Measurements from ENCODE around the gene ELL2.

ELL2 gene

DNA sequence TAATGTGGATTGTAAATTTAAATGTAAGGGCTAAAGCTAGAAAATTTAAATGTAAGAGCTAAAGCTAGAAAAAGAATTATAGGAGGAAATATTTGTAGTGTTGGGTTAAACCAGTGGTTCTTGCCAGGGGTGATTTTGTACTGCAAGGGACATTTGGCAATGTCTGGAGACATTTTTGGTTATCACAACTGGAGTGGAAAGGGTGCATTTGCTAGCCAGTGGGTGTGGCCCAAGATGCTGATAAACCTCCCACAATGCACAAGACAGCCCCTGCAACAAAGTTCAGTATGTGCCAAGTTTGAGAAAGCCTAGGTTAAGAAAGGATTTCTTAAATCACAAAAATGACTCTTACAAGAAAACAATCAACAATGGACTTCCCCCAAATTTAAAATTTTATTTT, 31.6 kb upstream of the ELL2 start:
- Histone ChIP-seq H3K36me3 (ENCODE audit: control insufficient read depth, insufficient read depth, low read length) (no peaks in the 10 kb centered on the region), H3K27me3 (ENCODE audit: control insufficient read depth, insufficient read depth, low read length) (no peaks in the 10 kb centered on the region), H3K9ac (ENCODE audit: low read length) (no peak overlapping the region), H3K27ac (ENCODE audit: low read depth, low read length) (no peak overlapping the region), H3K4me1 (ENCODE audit: control insufficient read depth, insufficient read depth, low read length) (no peaks in the 10 kb centered on the region), H3K4me3 (ENCODE audit: low read length) (no peak overlapping the region)

- Histone ChIP-seq H3K4me3 (ENCODE audit: low read length) (no peak overlapping the region), H3K9ac (ENCODE audit: low read length) (no peak overlapping the region), H3K27me3 (ENCODE audit: control insufficient read depth, insufficient read depth, low read length) (no peaks in the 10 kb centered on the region), H3K36me3 (ENCODE audit: control insufficient read depth, insufficient read depth, low read length) (no peaks in the 10 kb centered on the region), H3K4me1 (ENCODE audit: control insufficient read depth, insufficient read depth, low read length) (no peaks in the 10 kb centered on the region), H3K27ac (ENCODE audit: low read depth, low read length) (no peak overlapping the region)
Measured at GRCh38 chr5:95989283-95990048, 27.8 kb upstream of the ELL2 start.

GRCh38 chr5:95988877-95989276, 27.2 kb upstream of the ELL2 start:
- H3K9ac ChIP-seq (ENCODE audit: low read length) = no peak overlapping the region
- H3K36me3 ChIP-seq (ENCODE audit: control insufficient read depth, insufficient read depth, low read length) = no peaks in the 10 kb centered on the region
- H3K27ac ChIP-seq (ENCODE audit: low read depth, low read length) = no peak overlapping the region
- no peaks in the 10 kb centered on the region for H3K4me1 ChIP-seq (ENCODE audit: control insufficient read depth, insufficient read depth, low read length)
- no peaks in the 10 kb centered on the region for H3K27me3 ChIP-seq (ENCODE audit: control insufficient read depth, insufficient read depth, low read length)
- H3K4me3 ChIP-seq (ENCODE audit: low read length) = no peak overlapping the region

- Histone ChIP-seq H3K27me3 (ENCODE audit: control insufficient read depth, insufficient read depth, low read length) (no peaks in the 10 kb centered on the region), H3K9ac (ENCODE audit: low read length) (no peak overlapping the region), H3K4me1 (ENCODE audit: control insufficient read depth, insufficient read depth, low read length) (no peaks in the 10 kb centered on the region), H3K4me3 (ENCODE audit: low read length) (no peak overlapping the region), H3K27ac (ENCODE audit: low read depth, low read length) (no peak overlapping the region), H3K36me3 (ENCODE audit: control insufficient read depth, insufficient read depth, low read length) (no peaks in the 10 kb centered on the region)
Measured at GRCh38 chr5:95988094-95988493, 26.4 kb upstream of the ELL2 start.

DNA sequence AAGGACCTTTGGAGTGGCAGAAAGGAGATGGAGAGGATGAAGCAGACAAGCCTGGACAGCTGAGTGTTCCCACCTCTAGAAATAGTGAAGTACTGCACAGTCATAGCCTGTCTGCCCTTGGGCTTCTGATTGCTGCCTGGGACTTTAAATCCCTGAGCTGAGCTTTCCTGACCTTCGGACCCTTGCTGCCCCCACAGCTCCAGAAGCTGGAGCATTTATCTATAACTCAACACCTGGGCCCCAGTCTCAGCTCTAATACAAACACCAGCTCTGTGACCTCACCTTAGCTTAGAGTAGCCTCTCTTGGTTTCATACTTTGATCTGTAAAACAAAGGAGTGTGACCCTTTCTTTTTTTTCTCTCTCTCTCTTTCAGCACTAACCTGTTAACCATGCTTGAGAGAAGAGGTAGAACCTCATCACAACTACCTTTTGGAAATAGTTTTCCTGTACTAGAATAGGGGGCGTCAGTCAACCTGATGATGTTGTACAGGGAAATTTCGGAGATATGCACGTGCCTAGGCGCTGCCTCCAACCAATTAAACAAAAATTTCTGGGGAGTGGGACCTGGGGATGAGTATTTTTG, 25.4 kb upstream of the ELL2 start:
- Histone ChIP-seq H3K27ac (ENCODE audit: low read depth, low read length) (no peak overlapping the region), H3K9ac (ENCODE audit: low read length) (no peak overlapping the region), H3K27me3 (ENCODE audit: control insufficient read depth, insufficient read depth, low read length) (no peaks in the 10 kb centered on the region), H3K4me3 (ENCODE audit: low read length) (no peak overlapping the region), H3K36me3 (ENCODE audit: control insufficient read depth, insufficient read depth, low read length) (no peaks in the 10 kb centered on the region), H3K4me1 (ENCODE audit: control insufficient read depth, insufficient read depth, low read length) (no peaks in the 10 kb centered on the region)

DNA sequence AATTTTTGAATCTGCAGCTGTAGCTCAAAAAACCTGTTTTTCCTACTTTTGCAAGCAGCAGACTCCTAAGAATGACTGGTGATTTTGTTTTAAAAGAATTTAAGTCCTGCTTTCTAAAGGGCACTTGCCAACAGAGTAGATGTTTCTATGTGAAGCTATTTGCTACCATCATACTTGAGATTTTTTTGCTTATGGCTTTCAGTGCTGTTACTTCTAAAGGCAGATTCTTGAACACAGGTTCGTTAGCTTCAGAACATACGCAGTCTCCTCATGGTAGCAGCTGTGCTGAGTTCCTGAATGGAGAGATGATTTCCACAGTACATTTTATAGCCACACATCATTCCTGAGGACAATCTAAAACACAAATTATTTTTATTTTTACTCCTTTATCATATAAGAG, 24.4 kb upstream of the ELL2 start:
- no peaks in the 10 kb centered on the region for H3K4me1 ChIP-seq (ENCODE audit: control insufficient read depth, insufficient read depth, low read length)
- no peak overlapping the region for H3K9ac ChIP-seq (ENCODE audit: low read length)
- H3K27ac ChIP-seq (ENCODE audit: low read depth, low read length) = no peak overlapping the region
- no peak overlapping the region for H3K4me3 ChIP-seq (ENCODE audit: low read length)
- H3K36me3 ChIP-seq (ENCODE audit: control insufficient read depth, insufficient read depth, low read length) = no peaks in the 10 kb centered on the region
- H3K27me3 ChIP-seq (ENCODE audit: control insufficient read depth, insufficient read depth, low read length) = no peaks in the 10 kb centered on the region

- Histone ChIP-seq H3K27me3 (ENCODE audit: control insufficient read depth, insufficient read depth, low read length) (no peaks in the 10 kb centered on the region), H3K4me1 (ENCODE audit: control insufficient read depth, insufficient read depth, low read length) (no peaks in the 10 kb centered on the region), H3K36me3 (ENCODE audit: control insufficient read depth, insufficient read depth, low read length) (no peaks in the 10 kb centered on the region), H3K9ac (ENCODE audit: low read length) (no peak overlapping the region), H3K27ac (ENCODE audit: low read depth, low read length) (no peak overlapping the region), H3K4me3 (ENCODE audit: low read length) (no peak overlapping the region)
Measured at GRCh38 chr5:95985249-95985648, 23.6 kb upstream of the ELL2 start.

- Histone ChIP-seq H3K27ac (ENCODE audit: low read depth, low read length) (no peak overlapping the region), H3K9ac (ENCODE audit: low read length) (no peak overlapping the region), H3K4me3 (ENCODE audit: low read length) (no peak overlapping the region), H3K36me3 (ENCODE audit: control insufficient read depth, insufficient read depth, low read length) (no peaks in the 10 kb centered on the region), H3K4me1 (ENCODE audit: control insufficient read depth, insufficient read depth, low read length) (no peaks in the 10 kb centered on the region), H3K27me3 (ENCODE audit: control insufficient read depth, insufficient read depth, low read length) (no peaks in the 10 kb centered on the region)
Measured at GRCh38 chr5:95984287-95984938, 22.8 kb upstream of the ELL2 start.

GRCh38 chr5:95983509-95983908, 21.9 kb upstream of the ELL2 start:
- Histone ChIP-seq H3K9ac (ENCODE audit: low read length) (no peak overlapping the region), H3K4me3 (ENCODE audit: low read length) (no peak overlapping the region)

GRCh38 chr5:95983080-95983479, 21.4 kb upstream of the ELL2 start:
- Histone ChIP-seq H3K27ac (ENCODE audit: low read depth, low read length) (no peak overlapping the region), H3K27me3 (ENCODE audit: control insufficient read depth, insufficient read depth, low read length) (no peaks in the 10 kb centered on the region), H3K9ac (ENCODE audit: low read length) (no peak overlapping the region), H3K36me3 (ENCODE audit: control insufficient read depth, insufficient read depth, low read length) (no peaks in the 10 kb centered on the region), H3K4me1 (ENCODE audit: control insufficient read depth, insufficient read depth, low read length) (no peaks in the 10 kb centered on the region), H3K4me3 (ENCODE audit: low read length) (no peak overlapping the region)

More at GRCh38 chr5:95983509-95983908, 21.9 kb upstream of the ELL2 start:
- H3K27me3 ChIP-seq (ENCODE audit: control insufficient read depth, insufficient read depth, low read length) = no peaks in the 10 kb centered on the region
- no peak overlapping the region for H3K27ac ChIP-seq (ENCODE audit: low read depth, low read length)
- no peaks in the 10 kb centered on the region for H3K36me3 ChIP-seq (ENCODE audit: control insufficient read depth, insufficient read depth, low read length)
- H3K4me1 ChIP-seq (ENCODE audit: control insufficient read depth, insufficient read depth, low read length) = no peaks in the 10 kb centered on the region

DNA sequence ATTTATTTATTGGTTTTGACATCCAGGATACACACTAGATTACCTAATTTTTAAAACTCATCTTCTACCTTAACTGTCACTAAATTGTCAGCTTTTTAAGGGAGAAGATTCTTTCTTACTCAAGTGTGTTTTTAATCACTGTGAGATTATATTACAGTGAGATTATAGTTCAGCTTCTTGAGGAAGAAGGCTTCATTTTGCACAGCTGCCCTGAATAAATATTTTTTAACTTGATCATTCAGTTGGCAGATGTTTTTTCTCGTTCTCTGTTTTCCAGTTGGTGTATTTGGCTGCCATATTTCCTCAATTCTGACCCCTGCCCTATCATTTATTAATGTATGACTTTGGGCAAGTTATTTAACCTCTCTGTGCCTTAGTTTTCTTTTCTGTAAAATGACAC, 15.0 kb upstream of the ELL2 start:
- Histone ChIP-seq H3K36me3 (ENCODE audit: control insufficient read depth, insufficient read depth, low read length) (no peaks in the 10 kb centered on the region), H3K4me3 (ENCODE audit: low read length) (no peak overlapping the region), H3K27me3 (ENCODE audit: control insufficient read depth, insufficient read depth, low read length) (no peaks in the 10 kb centered on the region), H3K27ac (ENCODE audit: low read depth, low read length) (no peak overlapping the region), H3K4me1 (ENCODE audit: control insufficient read depth, insufficient read depth, low read length) (no peaks in the 10 kb centered on the region), H3K9ac (ENCODE audit: low read length) (no peak overlapping the region)

GRCh38 chr5:95975703-95976102, 14.1 kb upstream of the ELL2 start:
- Histone ChIP-seq H3K9ac (ENCODE audit: low read length) (no peak overlapping the region), H3K36me3 (ENCODE audit: control insufficient read depth, insufficient read depth, low read length) (no peaks in the 10 kb centered on the region), H3K4me3 (ENCODE audit: low read length) (no peak overlapping the region), H3K27me3 (ENCODE audit: control insufficient read depth, insufficient read depth, low read length) (no peaks in the 10 kb centered on the region), H3K4me1 (ENCODE audit: control insufficient read depth, insufficient read depth, low read length) (no peaks in the 10 kb centered on the region), H3K27ac (ENCODE audit: low read depth, low read length) (no peak overlapping the region)

Measured in rectal smooth muscle tissue (tissue), 1 donor.